Activated CD8-positive, alpha-beta memory T cell treated with anti-CD3 and anti-CD28 coated beads, Interleukin-2, amount 50 U/mL, for 1 hour (primary cell): ENCODE data around the gene TBC1D10A.
"Not testable (repeated sequence)": the region's sequence is repeated elsewhere in the genome, so short reads cannot be mapped to it uniquely, and the experiment has no call there.

ENCODE experiments used
- DNase-seq: peaks from one replicate; pipeline ENCODE4 v3.0.0-alpha.2; 2020; ENCODE audit errors: extremely low read depth

TBC1D10A gene

GRCh38 chr22:30347255-30347892 is 20.6 kb upstream of the TBC1D10A start:
- DNase-seq: no peak

- DNase-seq: no peak
Measured at GRCh38 chr22:30344447-30345200, 17.9 kb upstream of the TBC1D10A start.

GRCh38 chr22:30340911-30341685 is 14.4 kb upstream of the TBC1D10A start:
- DNase-seq: no peak

- DNase-seq: no peak
Measured at GRCh38 chr22:30338802-30339201, 12.1 kb upstream of the TBC1D10A start.

GRCh38 chr22:30338341-30338740 is 11.6 kb upstream of the TBC1D10A start:
- not testable (repeated sequence) for DNase-seq

- DNase-seq: no peak
Measured at GRCh38 chr22:30337461-30337778, 10.7 kb upstream of the TBC1D10A start.

DNA sequence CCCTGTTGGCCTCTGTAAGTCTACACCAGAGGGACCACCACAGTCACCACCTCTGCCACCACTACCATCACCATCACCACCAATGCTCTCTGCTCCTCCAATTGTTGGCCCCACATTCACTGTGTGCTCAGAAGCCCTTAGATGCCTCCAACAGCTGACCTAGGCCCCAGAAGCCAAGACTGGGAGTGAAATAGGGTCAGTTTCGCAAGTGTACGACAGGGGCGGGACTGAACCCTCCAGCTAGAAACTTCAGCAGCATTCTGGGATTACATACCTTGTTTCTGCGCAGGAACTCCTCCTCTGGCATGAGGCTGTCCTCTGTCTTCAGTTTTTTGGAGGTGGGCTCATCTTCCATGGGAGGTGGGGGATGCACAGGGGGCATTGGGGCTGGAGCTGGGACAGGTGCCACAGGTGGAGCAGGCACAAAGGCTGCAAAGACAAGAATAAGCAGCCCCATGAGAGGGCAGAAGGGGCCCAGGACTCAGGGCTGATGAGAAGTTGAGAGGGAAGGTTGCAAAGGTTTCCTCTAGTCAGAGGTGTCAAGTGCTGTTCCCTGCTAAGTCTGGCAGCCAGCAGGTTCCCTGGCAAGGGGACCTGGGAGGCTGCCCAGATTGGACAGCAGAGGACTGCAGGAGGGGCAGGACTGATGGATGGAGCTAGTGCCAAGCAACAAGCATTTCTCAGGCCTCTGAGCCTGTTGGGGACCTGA is 10.2 kb upstream of the TBC1D10A start:
- DNase-seq: no peak

DNA sequence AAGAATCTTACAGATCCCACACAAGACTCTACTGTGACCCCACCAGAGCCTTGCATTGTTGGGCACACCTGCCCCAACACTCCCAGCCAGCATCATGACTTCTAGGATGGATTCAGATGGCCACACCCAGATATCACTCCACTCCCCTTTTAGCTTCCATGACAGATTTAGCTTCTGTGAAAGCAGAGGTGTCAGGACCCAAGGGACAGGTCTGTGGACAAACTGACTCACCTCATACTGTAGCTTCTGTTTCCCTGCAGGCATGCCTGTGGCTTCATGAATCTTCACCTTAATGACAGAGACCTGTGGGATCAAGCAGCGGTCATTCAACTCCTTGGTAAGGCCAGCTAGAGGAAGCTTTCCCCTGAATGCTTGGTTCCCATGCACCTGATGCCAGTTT is 8.5 kb upstream of the TBC1D10A start:
- no peak for DNase-seq

DNA sequence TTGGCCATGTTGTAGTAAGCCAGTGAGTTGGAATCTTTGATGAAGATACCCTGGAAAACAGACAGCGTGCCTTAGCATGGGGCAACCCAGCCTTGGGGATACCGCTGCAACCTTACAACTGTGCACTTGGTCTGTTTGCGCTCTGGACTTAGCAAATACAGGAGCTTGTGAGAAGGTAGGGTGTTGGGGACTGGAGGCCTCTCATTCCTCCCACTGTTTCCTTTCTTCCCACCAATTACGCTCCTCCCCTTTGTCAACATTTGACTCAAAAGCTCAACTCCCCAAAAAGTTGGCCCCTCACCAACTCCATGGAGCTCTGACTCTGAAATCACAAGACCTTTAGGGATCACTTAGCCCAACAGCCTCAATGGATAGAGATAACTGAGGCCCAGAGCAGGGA is 7.9 kb upstream of the TBC1D10A start:
- DNase-seq: no peak

- no peak for DNase-seq
Measured at GRCh38 chr22:30333707-30334087, 7.0 kb upstream of the TBC1D10A start.

DNA sequence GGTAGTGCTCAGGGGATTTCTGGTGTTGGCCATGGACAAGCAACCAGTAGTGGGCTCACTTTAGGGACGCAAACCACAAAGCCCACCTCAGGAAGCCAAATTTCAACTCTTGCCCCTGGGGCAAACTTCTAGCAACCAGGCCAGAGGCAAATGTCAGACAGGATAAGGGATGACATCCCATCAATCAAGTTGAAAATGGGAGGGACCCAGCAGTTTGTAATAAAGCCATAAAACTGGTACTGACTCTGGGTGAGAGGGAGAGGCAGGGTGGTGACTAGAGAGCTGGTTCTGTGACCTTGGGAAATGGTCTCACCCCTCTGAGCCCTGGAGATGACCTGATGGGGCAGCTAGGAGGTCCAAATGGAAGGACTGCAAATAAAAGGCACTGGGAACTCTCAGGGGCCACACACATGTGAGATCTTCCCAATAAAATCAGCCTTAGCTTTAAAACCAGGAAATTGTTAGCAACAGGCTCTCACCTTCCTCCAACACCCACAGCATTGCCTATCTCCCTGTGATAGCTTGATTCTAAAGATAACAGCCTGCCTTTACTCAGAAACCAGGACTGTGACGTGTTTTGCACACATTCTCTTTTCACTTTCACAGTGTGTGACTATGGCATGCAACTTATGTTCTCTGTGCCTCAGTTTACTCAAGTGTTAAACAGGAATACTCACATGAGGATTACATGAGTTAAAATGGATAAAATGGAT is 6.4 kb upstream of the TBC1D10A start:
- DNase-seq: no peak

- DNase-seq: no peak
Measured at GRCh38 chr22:30332551-30332950, 5.8 kb upstream of the TBC1D10A start.

DNA sequence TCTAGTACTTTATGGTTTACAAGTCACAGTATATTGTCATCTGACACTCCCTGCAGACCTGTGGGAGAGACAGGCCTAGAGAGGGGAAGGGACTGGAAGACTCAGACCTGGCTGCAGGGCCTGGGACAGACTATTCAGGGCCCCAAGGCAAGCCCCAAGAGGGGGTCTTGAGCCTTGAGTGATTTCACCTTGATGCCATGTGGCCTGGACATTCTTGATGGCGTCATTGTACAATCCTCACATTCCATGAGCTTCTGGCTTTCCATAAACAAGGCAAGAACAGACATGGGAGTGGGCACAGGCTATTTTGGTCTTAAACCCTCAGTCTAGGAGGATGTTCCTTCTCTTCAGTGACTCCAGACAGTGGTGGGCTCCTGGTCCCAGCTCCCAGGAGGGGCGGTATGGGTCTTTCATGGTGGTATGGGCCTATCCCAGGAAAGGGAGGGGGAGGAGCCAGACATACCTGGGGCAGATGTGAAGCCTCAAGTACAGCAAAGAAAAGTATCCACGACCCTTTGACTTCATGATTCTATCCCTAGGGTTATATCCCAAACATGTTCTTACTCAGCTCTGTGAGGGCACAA is 1.8 kb upstream of the TBC1D10A start:
- DNase-seq: no peak

GRCh38 chr22:30327864-30328345 is 1.2 kb upstream of the TBC1D10A start:
- no peak for DNase-seq

DNA sequence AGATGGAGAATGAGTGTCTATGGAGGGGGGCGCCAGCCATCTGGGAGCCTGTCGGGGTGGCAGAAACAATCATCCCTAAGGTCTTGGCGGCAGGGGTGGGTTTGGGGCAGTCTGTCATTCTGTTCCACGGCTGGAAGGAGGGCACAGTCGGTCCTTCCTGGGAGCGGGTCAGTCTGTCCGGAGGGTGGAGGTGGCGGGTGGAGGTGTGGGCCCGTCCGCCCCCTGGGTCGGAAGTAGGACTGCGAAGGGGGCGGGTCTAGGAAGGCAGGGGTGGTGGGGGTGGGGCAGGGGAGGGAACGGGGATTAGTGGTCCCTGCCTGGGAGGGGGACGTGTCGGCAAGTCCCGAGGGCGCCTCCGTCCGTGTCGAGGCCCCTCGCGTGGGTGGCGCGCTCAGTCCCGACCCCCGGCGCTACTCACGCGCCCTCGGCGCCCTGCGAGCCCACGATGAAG is 461 bp downstream of the TBC1D10A start:
- no peak for DNase-seq

DNA sequence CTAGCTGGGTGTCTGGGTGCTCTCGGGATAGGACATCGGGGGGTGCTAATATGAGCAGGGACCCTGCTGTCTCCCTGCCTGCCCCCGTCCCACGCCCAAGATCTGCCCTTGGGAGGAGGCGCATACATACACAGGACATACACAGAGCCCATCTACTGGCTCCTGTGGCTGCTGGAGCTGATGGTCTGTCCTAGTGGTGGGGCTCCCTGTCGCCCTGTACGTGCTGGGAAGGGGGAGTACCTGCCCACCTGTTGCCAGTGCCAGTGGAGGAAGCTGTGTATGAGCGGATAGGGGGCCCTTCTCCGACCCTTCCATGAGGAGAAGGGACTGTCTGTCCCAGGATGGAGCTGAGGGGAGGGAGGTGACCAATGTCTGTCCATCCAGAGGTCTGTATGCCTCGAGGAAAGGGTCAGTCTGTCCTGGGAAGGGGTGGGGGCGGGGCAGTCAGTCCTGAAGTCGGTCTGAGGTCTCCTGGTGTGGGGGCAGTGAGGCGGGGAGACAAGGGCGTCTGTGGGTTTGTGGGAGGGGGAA is 952 bp downstream of the TBC1D10A start:
- DNase-seq: no peak

GRCh38 chr22:30325065-30325720 is 1.5 kb downstream of the TBC1D10A start:
- no peak for DNase-seq

GRCh38 chr22:30324014-30324730 is 2.6 kb downstream of the TBC1D10A start:
- DNase-seq: no peak

DNA sequence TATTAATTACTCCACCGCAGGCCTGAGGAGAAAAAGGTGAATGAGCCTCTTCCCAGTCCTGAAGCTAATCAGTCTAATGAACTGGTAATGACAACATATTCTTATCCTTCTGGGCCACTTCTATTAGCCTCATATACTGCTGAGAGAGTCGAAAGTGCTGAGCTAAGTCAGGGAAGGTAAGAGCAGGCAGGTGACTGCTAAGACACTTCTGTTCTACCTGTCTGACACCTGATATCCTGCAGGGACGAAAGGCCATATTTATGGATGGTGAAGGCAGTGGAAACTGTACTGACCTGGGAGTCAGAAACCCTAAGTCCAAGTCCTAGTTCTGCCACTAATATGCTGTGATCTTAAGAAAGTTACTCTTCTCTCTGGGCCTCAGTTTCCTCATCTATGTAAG is 3.5 kb downstream of the TBC1D10A start:
- DNase-seq: no peak

- DNase-seq: no peak
Measured at GRCh38 chr22:30321461-30321860, 5.3 kb downstream of the TBC1D10A start.
